Cerebellar nuclear complex (tissue), 1 donor: ENCODE measurements around the gene SLC22A17.
"Not testable (repeated sequence)": the region's sequence is repeated elsewhere in the genome, so short reads cannot be mapped to it uniquely, and the experiment has no call there.

Experiments used
- DNase-seq, 2 experiments: peaks; one replicate each; lab custom pipeline; 2025; lab: John Stamatoyannopoulos, UW

Gene SLC22A17

GRCh38 chr14:23339506-23340268 lies 13.0 kb downstream of the SLC22A17 start:
- DNase-seq: no peak

DNA sequence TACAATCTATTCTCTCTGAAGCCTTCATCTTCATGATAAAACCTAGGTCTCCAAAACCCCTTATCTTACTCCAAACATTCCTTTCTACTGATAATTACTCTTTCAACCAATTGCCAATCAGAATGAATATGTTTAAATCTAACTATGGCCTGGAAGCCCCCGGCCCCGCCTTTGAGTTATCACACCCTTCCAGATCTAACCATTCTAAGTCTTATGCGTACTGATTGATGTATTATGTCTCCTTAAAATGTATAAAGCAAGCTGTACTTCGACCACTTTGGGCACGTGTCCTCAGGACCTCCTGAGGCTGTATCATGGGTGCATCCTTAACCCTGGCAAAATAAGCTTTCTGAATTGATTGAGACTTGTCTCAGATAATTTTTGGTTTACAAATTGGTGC lies 17.1 kb downstream of the SLC22A17 start:
- DNase-seq: no peak

- peak in 1 of 2 experiments; percentile 26 for DNase-seq
Measured at GRCh38 chr14:23327947-23328744, 24.5 kb downstream of the SLC22A17 start.

DNA sequence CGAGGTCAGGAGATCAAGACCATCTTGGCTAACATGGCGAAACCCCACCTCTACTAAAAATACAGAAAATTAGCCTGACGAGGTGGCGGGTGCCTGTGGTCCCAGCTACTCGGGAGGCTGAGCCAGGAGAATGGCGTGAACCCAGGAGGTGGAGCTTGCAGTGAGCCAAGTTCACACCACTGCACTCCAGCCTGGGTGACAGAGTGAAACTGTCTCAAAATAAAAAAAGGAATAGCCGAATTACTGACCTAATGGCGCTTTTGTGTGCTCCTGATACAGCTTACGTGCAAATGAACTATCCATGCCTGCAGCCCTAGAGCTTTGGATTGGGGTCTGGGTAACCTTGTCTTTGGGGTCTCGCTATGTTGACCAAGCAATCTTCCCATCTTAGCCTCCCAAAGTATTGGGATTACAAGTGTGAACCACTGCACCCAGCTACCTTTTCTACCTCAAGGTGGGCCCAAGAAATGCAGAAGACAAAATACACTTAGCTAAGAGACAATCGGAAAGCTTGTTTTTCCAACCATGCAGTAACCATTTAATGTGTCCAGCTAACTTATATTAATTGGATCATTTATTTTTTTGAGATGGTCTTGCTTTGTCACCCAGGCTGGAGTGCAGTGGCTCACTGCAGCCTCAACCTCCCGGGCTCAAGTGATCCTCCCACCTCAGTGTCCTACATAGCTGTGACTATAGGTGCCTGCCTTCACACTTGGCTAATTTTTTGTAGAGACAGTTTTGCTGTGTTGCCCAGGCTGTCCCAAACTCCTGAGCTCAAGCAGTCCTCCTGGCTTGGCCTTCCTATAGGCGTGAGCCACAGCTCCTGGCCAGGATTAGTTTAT lies 26.0 kb downstream of the SLC22A17 start:
- no peak for DNase-seq

DNA sequence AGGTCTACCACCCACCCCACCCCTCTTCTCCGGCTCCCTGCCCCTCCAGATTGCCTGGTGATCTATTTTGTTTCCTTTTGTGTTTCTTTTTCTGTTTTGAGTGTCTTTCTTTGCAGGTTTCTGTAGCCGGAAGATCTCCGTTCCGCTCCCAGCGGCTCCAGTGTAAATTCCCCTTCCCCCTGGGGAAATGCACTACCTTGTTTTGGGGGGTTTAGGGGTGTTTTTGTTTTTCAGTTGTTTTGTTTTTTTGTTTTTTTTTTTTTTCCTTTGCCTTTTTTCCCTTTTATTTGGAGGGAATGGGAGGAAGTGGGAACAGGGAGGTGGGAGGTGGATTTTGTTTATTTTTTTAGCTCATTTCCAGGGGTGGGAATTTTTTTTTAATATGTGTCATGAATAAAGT lies 26.9 kb downstream of the SLC22A17 start:
- DNase-seq: not testable (repeated sequence)

- no peak for DNase-seq
Measured at GRCh38 chr14:23324993-23325392, 27.7 kb downstream of the SLC22A17 start.

DNA sequence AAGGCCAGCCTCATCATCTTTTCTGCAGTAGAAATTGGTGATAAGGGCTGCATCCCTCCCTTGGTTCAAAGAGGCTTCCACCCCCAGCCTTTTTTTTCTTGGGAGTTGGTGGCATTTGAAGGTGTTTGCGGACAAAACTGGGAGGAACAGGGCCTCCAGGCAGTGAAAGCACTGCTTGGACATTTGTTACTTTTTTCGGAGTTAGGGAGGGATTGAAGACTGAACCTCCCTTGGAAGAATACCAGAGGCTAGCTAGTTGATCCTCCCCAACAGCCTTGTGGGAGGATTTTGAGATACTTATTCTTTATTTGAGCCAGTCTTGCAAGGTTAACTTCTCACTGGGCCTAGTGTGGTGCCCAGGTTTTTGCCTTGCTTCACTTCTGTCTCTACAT lies 28.2 kb downstream of the SLC22A17 start:
- DNase-seq: no peak

GRCh38 chr14:23323838-23324454 lies 28.7 kb downstream of the SLC22A17 start:
- DNase-seq: no peak

DNA sequence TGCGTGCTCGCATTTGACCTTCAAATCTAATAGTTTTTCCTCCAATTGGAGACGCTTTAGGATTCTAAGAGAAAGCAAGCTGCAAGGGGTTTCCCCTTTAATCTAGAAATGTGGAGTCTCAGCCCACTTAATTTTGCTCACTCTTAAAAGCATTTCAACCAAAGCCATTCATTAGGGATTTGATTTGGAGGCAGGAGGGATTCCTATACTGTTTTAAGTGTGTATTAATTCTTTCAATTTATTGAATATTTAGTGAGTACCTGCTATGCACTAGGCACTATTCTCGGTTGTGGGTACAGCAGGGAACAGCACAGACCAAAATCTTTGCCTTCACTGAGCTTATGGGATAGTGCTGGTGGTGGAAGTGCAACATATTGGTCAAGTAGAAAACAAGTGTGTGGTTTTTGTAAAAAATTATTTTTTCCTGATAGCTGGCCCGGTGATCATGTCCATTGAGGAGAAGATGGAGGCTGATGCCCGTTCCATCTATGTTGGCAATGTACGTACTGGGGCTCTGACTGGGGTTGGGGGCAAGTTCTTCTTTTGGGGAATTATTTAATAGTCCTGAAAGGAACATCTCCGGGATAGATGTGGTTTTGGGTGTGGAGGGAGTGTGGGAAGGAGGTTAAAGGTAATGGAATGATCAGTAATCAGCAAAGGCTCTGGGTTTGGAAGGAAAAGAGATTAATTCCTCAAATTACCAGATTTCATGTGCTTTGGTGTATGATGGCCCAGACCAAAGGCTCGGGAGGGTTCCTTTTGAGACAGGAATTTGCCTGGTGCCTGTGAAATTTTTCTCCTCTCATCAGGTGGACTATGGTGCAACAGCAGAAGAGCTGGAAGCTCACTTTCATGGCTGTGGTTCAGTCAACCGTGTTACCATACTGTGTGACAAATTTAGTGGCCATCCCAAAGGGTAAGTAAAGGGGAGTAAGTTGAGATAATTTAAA lies 29.8 kb downstream of the SLC22A17 start:
- no peak for DNase-seq

- no peak for DNase-seq
Measured at GRCh38 chr14:23321572-23322547, 30.8 kb downstream of the SLC22A17 start.

DNA sequence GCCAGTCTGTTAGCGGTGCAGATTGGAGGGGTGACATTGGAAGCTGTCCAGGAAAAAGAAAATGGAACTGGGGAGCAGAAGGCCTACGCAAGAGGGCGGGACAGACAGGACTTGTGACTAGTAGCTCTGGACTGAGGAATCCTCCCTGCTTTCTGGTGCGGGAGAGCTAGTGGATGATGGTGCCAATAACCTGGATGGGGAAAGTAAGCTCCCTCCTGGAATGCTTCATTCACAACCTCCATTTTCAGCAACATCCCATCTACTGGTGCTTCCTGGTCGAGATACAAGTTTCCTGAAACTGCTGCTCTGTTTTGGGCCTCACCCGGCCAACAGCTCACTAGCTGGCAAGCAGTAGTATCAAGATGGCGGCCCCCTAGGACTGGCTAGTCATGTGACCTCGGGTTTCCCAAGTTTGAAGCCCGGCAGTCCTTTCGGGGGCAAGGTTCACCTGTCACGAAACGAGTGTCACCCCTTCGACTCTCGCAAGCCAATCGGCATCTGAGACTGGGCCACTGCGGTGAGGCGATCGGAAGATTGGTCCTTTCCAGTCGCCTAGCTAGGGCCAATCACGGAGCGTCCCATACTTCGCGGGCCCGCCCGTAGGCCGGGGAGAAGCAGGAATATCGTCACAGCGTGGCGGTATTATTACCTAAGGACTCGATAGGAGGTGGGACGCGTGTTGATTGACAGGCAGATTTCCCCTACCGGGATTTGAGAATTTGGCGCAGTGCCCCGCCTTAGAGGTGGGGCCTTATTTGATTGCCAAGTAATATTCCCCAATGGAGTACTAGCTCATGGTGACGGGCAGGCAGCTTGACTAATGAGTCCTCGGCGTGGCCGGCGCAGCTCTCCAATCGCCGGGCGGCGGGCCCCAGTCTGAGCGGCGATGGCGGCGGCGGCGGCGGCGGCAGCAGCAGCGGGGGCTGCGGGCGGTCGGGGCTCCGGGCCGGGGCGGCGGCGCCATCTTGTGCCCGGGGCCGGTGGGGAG lies 31.8 kb downstream of the SLC22A17 start, which contains the start of gene PABPN1:
TSS of gene PABPN1 (plus strand) at position 874 of the 988 bp plus-strand sequence. CDS start at position 887, 13 bp downstream.
- peak; percentile 100 for DNase-seq

DNA sequence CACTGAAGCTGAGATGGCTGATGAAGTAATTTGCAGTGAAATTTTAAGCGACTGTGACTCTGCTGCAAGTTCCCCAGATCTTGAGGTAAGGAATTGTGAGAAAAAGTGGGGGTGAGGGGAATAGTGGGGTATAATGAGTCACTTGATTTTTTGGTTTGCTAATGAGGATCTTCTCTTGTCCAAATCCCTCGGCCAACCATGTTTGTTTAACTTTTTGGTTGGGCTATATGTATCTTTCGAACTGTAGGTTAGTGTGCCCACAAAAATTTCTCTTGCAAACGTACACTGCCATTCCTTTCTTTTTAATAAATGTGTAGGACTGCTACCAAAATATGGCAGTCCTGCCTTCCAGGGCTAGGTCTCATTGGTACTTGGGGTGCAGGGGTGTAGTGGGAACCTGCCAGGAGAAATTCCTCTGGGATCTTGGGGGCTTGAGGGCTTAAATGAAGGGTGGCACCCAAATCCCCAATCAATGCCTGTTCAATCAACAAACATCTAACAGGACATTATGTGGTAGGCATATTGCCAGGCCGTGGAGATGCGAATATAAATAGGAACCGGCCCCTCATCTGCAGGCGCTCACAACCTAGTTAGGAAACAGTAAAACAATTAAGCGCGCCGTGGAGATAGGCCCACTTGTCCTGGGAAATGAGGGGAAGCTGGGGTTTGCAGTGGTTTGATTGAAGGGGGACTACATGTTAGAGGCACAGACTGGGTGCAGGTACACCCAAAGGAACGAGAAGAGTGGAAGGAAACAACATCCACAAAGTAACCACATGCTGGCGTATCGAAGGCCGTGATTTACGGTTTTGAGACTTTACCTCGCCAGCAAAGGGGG lies 32.7 kb downstream of the SLC22A17 start:
- no peak for DNase-seq

DNA sequence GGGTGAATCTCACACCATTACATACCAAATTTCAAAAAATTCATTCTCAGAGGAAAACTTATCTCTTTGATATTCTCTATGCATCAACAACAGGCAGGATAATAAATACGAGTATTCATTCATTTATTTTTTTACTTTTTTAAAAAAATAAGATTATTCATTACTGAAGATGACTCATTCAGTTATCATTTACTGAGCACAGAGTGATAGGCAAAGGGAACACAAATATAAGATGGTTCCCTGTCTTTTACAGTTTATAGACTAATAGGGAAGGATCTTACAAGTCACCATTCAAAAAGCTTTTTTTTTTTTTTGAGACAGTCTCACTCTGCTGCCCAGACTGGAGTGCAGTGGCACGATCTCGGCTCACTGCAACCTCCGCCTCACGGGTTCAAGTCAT lies 36.4 kb downstream of the SLC22A17 start:
- no peak for DNase-seq

DNA sequence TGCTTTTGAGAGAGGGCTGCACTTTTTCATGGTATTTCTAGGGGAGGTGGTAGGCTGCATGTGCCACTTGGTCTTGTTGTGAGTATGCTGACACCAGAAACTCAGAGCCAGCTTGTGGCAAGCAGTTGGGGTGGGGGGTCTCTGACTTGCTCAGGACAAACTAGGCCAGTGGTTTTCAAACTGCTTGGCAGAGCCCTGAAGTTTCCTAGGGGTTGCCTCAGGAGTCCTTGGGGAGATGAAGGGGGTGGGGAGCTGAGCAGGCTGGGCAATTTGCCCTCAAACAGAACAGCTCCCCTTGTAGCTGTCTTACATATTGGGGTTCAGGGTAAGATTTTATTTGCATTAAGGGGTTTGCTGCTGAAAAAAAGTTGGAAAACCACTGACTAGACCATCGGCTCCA lies 42.1 kb downstream of the SLC22A17 start:
- DNase-seq: no peak

GRCh38 chr14:23308721-23309445 lies 43.8 kb downstream of the SLC22A17 start:
- no peak for DNase-seq
